GM23338 (cell line): Measurements from ENCODE around the gene SLC39A11. TPM values are rescaled to one million over a fixed set of nuclear protein-coding genes. Genes with fewer than 3 reads are reported as not detected.

Experiments
- ATAC-seq: fragments of 200-7000 bp; cut with Tn5 transposase; 3 replicates; pipeline ENCODE4 v1.9.1; 2020
- DNase-seq: peaks from one replicate; pipeline ENCODE4 v3.0.0-alpha.2; 2015; ENCODE audit warnings: low spot score
- H2AFZ ChIP-seq: fragments of 200-600 bp; sonication (generic); 2 replicates; pipeline ENCODE4 v1.8.0; 2016; ENCODE audit warnings: antibody characterized with exemption, mild to moderate bottlenecking, moderate library complexity
- H3F3A ChIP-seq: fragments of 200-600 bp; sonication (generic); replicated peaks from 2 replicates; pipeline ENCODE4 v1.8.0; 2017; ENCODE audit warnings: antibody characterized with exemption, mixed run types, low read depth
- H3K27ac ChIP-seq: fragments of 200-600 bp; sonication (generic); 2 replicates; pipeline ENCODE4 v1.6.1; 2016; ENCODE audit warnings: low read depth
- H3K27me3 ChIP-seq: fragments of 200-600 bp; sonication (generic); 2 replicates; pipeline ENCODE4 v1.8.0; 2016; ENCODE audit warnings: mild to moderate bottlenecking, mixed run types, moderate library complexity; ENCODE audit not compliant: insufficient read depth
- H3K36me3 ChIP-seq: fragments of 200-600 bp; sonication (generic); 2 replicates; pipeline ENCODE4 v1.8.0; 2016; ENCODE audit warnings: mild to moderate bottlenecking; ENCODE audit not compliant: insufficient read depth
- H3K4me1 ChIP-seq: fragments of 200-600 bp; sonication (generic); 2 replicates; pipeline ENCODE4 v1.8.0; 2016; ENCODE audit warnings: mild to moderate bottlenecking, moderate library complexity; ENCODE audit not compliant: insufficient read depth
- H3K4me2 ChIP-seq: fragments of 200-600 bp; sonication (generic); 2 replicates; pipeline ENCODE4 v1.7.1; 2017; ENCODE audit warnings: mixed run types
- H3K4me3 ChIP-seq: fragments of 200-600 bp; sonication (generic); 2 replicates; pipeline ENCODE4 v1.6.1; 2016; ENCODE audit warnings: mixed run types
- H3K79me2 ChIP-seq: fragments of 200-600 bp; sonication (generic); replicated peaks from 2 replicates; pipeline ENCODE4 v1.8.0; 2017; ENCODE audit warnings: mild to moderate bottlenecking; ENCODE audit not compliant: insufficient read depth
- H3K9me2 ChIP-seq: fragments of 200-600 bp; sonication (generic); 2 replicates; pipeline ENCODE4 v1.8.0; 2017; ENCODE audit not compliant: insufficient read depth
- H4K20me1 ChIP-seq: fragments of 200-600 bp; sonication (generic); replicated peaks from 2 replicates; pipeline ENCODE4 v1.8.0; 2017; ENCODE audit warnings: mild to moderate bottlenecking; ENCODE audit not compliant: insufficient read depth
- H3K27ac Mint-ChIP-seq: 2 replicates; pipeline ENCODE4 v1.8.0; 2020; ENCODE audit warnings: inconsistent platforms, mild to moderate bottlenecking, moderate library complexity, mixed read lengths
- H3K27me3 Mint-ChIP-seq: 3 replicates; pipeline ENCODE4 v1.8.0; 2022; ENCODE audit warnings: low read depth, mild to moderate bottlenecking, moderate library complexity, mixed read lengths, inconsistent platforms; ENCODE audit not compliant: insufficient read depth, poor library complexity
- H3K36me3 Mint-ChIP-seq: 3 replicates; pipeline ENCODE4 v1.8.0; 2021; ENCODE audit warnings: low read depth, mild to moderate bottlenecking, inconsistent platforms, moderate library complexity, mixed read lengths
- H3K4me1 Mint-ChIP-seq: 3 replicates; pipeline ENCODE4 v1.8.0; 2020; ENCODE audit warnings: mild to moderate bottlenecking, inconsistent platforms, mixed read lengths
- H3K4me3 Mint-ChIP-seq: 3 replicates; pipeline ENCODE4 v1.8.0; 2021; ENCODE audit warnings: moderate library complexity, mild to moderate bottlenecking, inconsistent platforms, mixed read lengths
- H3K9me3 Mint-ChIP-seq: 3 replicates; pipeline ENCODE4 v1.8.0; 2020; ENCODE audit warnings: moderate library complexity, mild to moderate bottlenecking, inconsistent platforms, mixed read lengths
- CREB1 ChIP-seq: fragments of 250-450 bp; sonication (Bioruptor Pico); IDR thresholded peaks from 2 replicates; pipeline ENCODE4 v1.5.0; 2020; ENCODE audit warnings: low read depth, mild to moderate bottlenecking, moderate library complexity
- EZH2 ChIP-seq: fragments of 200-600 bp; sonication (generic); IDR thresholded peaks from one replicate; pipeline ENCODE4 v1.8.0; 2017; ENCODE audit warnings: antibody characterized with exemption, mild to moderate bottlenecking, low read depth; ENCODE audit not compliant: unreplicated experiment
- EZH2phosphoT487 ChIP-seq: fragments of 200-600 bp; sonication (generic); IDR thresholded peaks from one replicate; pipeline ENCODE4 v1.8.1; 2018; ENCODE audit warnings: antibody characterized with exemption; ENCODE audit not compliant: unreplicated experiment
- JUNB ChIP-seq: IDR thresholded peaks from one replicate; pipeline ENCODE4 v1.6.1; 2016; ENCODE audit warnings: antibody characterized with exemption; ENCODE audit not compliant: unreplicated experiment
- NANOG ChIP-seq: IDR thresholded peaks from 2 replicates; pipeline ENCODE4 v1.6.1; 2016; ENCODE audit warnings: antibody characterized with exemption, borderline replicate concordance
- POLR2AphosphoS5 ChIP-seq: IDR thresholded peaks from 2 replicates; pipeline ENCODE4 v1.6.1; 2016; ENCODE audit warnings: antibody characterized with exemption, low read depth
- STAT1 ChIP-seq: IDR thresholded peaks from one replicate; pipeline ENCODE4 v1.6.1; 2016; ENCODE audit warnings: antibody characterized with exemption; ENCODE audit not compliant: unreplicated experiment
- ZNF114 ChIP-seq: fragments of 250-450 bp; sonication (Bioruptor Pico); IDR thresholded peaks from 2 replicates; pipeline ENCODE4 v1.5.0; 2020; ENCODE audit warnings: mild to moderate bottlenecking, moderate library complexity
- ZNF331 ChIP-seq: fragments of 250-450 bp; sonication (Bioruptor Pico); IDR thresholded peaks from 2 replicates; pipeline ENCODE4 v1.5.0; 2020; ENCODE audit warnings: low read depth, mild to moderate bottlenecking, moderate library complexity
- polyA plus RNA-seq: library from polyadenylated mRNA; unstranded; fragments of >200 nt; fragmentation: Nextera tagmentation; extraction: Ambion mirVana; gene quantifications from 2 replicates; pipeline ENCODE4 v1.2.1, GENCODE V29; 2016
- total RNA-seq: library from RNA; depleted of rRNA; stranded (reverse); fragments of >200 nt; shearing (Covaris generic); gene quantifications from 2 replicates; pipeline ENCODE4 v1.2.3, GENCODE V29; 2014
- TF ChIP-seq, protein P1 (sequence below), 2 experiments: fragments of 200-600 bp in 1 of 2; sonication (generic) in 1 of 2; conservative IDR thresholded peaks; 2 replicates each; pipeline versions ENCODE4 v1.5.1 to v1.6.1; 2016 to 2017; ENCODE audit warnings: antibody characterized with exemption in 2 of 2, low read depth in 2 of 2, mild to moderate bottlenecking in 2 of 2, moderate library complexity in 1 of 2
- TF ChIP-seq, protein P2 (sequence below): IDR thresholded peaks from 2 replicates; pipeline ENCODE4 v1.6.1; 2016; ENCODE audit warnings: antibody characterized with exemption

SLC39A11 gene
- total and polyA plus RNA-seq, 2 experiments from 2014 or later = 10.8 to 18.1 TPM

DNA sequence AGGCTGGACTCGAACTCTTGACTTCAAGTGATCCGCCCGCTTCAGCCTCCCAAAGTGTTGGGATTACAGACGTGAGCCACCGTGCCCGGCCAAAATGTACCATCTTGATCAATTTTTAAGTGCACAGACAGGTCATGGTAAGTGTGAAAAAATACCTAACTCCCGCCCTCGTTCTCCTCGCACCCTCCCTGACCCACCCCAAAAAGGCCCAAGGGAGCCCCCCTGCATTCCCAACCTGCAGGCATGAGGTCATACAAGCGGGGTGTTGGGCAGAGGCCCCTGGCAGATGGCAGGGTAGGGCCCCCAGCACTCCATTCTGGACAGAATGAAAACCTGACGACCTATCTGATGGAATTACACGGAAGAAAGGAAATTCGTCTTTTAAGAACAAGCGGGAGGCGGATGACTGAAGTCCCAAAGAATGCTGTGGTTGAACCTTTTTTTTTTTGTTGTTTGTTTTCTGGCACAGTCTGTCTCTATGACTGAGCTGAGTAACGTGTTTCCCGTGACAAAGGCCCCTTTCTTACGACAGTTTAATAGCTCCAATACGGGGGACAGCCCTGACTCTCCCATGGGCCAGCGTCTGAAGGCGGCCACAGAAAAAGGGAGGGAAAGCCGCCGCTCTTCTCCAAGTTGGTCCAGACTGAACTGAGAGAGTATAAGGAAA is 376.4 kb downstream of the SLC39A11 start (continued):
- no peak for TF ChIP-seq EZH2phosphoT487
- TF ChIP-seq ZNF114 (CRISPR knock-in tag) = no peak
- TF ChIP-seq CREB1 (CRISPR knock-in tag) = no peak
- no peak for TF ChIP-seq ZNF331 (CRISPR knock-in tag)
- TF ChIP-seq, protein P1, sequence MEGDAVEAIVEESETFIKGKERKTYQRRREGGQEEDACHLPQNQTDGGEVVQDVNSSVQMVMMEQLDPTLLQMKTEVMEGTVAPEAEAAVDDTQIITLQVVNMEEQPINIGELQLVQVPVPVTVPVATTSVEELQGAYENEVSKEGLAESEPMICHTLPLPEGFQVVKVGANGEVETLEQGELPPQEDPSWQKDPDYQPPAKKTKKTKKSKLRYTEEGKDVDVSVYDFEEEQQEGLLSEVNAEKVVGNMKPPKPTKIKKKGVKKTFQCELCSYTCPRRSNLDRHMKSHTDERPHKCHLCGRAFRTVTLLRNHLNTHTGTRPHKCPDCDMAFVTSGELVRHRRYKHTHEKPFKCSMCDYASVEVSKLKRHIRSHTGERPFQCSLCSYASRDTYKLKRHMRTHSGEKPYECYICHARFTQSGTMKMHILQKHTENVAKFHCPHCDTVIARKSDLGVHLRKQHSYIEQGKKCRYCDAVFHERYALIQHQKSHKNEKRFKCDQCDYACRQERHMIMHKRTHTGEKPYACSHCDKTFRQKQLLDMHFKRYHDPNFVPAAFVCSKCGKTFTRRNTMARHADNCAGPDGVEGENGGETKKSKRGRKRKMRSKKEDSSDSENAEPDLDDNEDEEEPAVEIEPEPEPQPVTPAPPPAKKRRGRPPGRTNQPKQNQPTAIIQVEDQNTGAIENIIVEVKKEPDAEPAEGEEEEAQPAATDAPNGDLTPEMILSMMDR (conservative IDR thresholded peaks at IDR 0.05; ENCODE audit: low read depth in 2 of 2) = no peak
- TF ChIP-seq NANOG = no peak
- TF ChIP-seq JUNB = no peak

DNA sequence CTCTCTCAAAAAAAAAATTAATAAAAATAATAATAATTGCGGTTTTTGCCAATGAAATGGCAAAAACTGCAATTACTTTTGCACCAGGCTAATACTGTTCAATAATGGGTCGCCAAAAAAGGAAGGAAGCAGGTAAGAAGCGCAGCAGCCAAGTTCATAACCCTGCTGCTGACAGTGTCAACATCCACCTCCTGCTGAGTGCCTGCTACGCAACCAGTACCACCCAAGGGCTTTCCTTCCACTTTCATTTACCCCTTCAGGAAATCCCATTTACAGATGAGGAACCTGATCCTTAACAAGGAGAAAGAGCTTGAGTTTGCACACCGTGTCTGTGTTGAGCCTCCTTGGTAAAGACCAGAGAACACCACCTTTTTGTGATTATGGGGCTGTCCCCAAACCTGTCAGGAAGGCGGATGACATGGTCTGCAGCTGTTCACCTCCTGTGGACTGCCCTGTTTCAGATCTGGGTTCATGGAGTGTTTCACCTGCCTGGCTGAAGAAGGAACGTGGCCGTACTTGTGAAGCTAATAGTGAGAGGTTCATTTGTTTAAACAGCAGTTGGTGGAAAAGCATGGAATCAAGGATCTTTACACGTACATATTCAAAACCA is 378.0 kb downstream of the SLC39A11 start:
- H3K27me3 Mint-ChIP-seq = peaks cover 7% of the 10 kb centered on the region
- no peak for TF ChIP-seq EZH2
- TF ChIP-seq, protein P2, sequence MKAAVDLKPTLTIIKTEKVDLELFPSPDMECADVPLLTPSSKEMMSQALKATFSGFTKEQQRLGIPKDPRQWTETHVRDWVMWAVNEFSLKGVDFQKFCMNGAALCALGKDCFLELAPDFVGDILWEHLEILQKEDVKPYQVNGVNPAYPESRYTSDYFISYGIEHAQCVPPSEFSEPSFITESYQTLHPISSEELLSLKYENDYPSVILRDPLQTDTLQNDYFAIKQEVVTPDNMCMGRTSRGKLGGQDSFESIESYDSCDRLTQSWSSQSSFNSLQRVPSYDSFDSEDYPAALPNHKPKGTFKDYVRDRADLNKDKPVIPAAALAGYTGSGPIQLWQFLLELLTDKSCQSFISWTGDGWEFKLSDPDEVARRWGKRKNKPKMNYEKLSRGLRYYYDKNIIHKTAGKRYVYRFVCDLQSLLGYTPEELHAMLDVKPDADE = no peak
- TF ChIP-seq POLR2AphosphoS5 = no peak
- no peak for TF ChIP-seq ZNF331 (CRISPR knock-in tag)
- no peak for TF ChIP-seq STAT1
- no peak for TF ChIP-seq ZNF114 (CRISPR knock-in tag)
- no peak for TF ChIP-seq NANOG
- TF ChIP-seq, protein P1 (conservative IDR thresholded peaks at IDR 0.05; ENCODE audit: low read depth in 2 of 2) = no peak
- TF ChIP-seq JUNB = no peak
- TF ChIP-seq EZH2phosphoT487 = no peak
- no peak for TF ChIP-seq CREB1 (CRISPR knock-in tag)

More for the DNA sequence above, 378.0 kb downstream of the SLC39A11 start:
- H4K20me1 ChIP-seq = no peaks in the 10 kb centered on the region
- Mint-ChIP-seq H3K27ac (no peak overlapping the region), H3K4me1 (peaks cover 6% of the 10 kb centered on the region), H3K36me3 (peaks cover 4% of the 10 kb centered on the region; the same call in 2 of the 3 replicates), H3K4me3 (no peak overlapping the region), H3K9me3 (peaks cover 7% of the 10 kb centered on the region)
- no peak overlapping the region for H3K4me3 ChIP-seq
- H3K4me1 ChIP-seq = peaks cover 3% of the 10 kb centered on the region; the same call in 1 of the 2 replicates
- 0 out of 2 replicates have a peak, but pooled peaks cover 2% of the 10 kb centered on the region for H3K9me2 ChIP-seq
- H3K27ac ChIP-seq = no peak overlapping the region
- no peaks in the 10 kb centered on the region for H3K36me3 ChIP-seq
- H3K4me2 ChIP-seq = no peak overlapping the region
- no peak overlapping the region for H2AFZ ChIP-seq
- no peak for DNase-seq
- ATAC-seq = no peak
- no peaks in the 10 kb centered on the region for H3K27me3 ChIP-seq
- H3F3A ChIP-seq = no peaks in the 10 kb centered on the region
- no peaks in the 10 kb centered on the region for H3K79me2 ChIP-seq
